OCI-LY1 (cell line): ENCODE data around the gene MID2.
"Not testable (repeated sequence)": the region's sequence is repeated elsewhere in the genome, so short reads cannot be mapped to it uniquely, and the experiment has no call there.

Experiments
- H2AFZ ChIP-seq: fragments of 200-600 bp; sonication (generic), shearing (Covaris generic); 2 replicates; pipeline ENCODE4 v1.6.0; 2014; ENCODE audit warnings: antibody characterized with exemption, mild to moderate bottlenecking, low read length
- H3F3A ChIP-seq: fragments of 200-600 bp; sonication (generic), shearing (Covaris generic); 2 replicates; pipeline ENCODE4 v1.6.0; 2014; ENCODE audit warnings: mild to moderate bottlenecking, antibody characterized with exemption, low read length, moderate library complexity; ENCODE audit not compliant: insufficient read depth
- H3K27ac ChIP-seq: fragments of 200-600 bp; sonication (generic); 2 replicates; pipeline ENCODE4 v1.5.1; 2014; ENCODE audit warnings: low read length, mixed run types, mild to moderate bottlenecking, low read depth; ENCODE audit not compliant: poor library complexity, severe bottlenecking
- H3K27me3 ChIP-seq: fragments of 200-600 bp; sonication (generic); 2 replicates; pipeline ENCODE4 v1.6.0; 2014; ENCODE audit warnings: antibody characterized with exemption, mild to moderate bottlenecking, low read length, moderate library complexity; ENCODE audit not compliant: insufficient read depth
- H3K36me3 ChIP-seq: fragments of 200-600 bp; sonication (generic); 2 replicates; pipeline ENCODE4 v1.6.1; 2014; ENCODE audit warnings: mild to moderate bottlenecking, antibody characterized with exemption, low read length, moderate library complexity, mixed read lengths; ENCODE audit not compliant: insufficient read depth
- H3K4me1 ChIP-seq: fragments of 200-600 bp; sonication (generic); 2 replicates; pipeline ENCODE4 v1.5.1; 2014; ENCODE audit warnings: mild to moderate bottlenecking, low read length, moderate library complexity; ENCODE audit not compliant: insufficient read depth, severe bottlenecking
- H3K4me2 ChIP-seq: fragments of 200-600 bp; sonication (generic), shearing (Covaris generic); 2 replicates; pipeline ENCODE4 v1.6.1; 2014; ENCODE audit warnings: low read length
- H3K4me3 ChIP-seq: fragments of 200-600 bp; sonication (generic); 2 replicates; pipeline ENCODE4 v1.5.1; 2014; ENCODE audit warnings: low read length, low read depth, mild to moderate bottlenecking, mixed read lengths; ENCODE audit not compliant: poor library complexity, severe bottlenecking
- H3K79me2 ChIP-seq: fragments of 200-600 bp; shearing (Covaris generic); 2 replicates; pipeline ENCODE4 v1.6.1; 2016; ENCODE audit warnings: mixed run types, low read length, mixed read lengths; ENCODE audit not compliant: insufficient read depth
- H3K9ac ChIP-seq: fragments of 200-600 bp; sonication (generic), shearing (Covaris generic); 2 replicates; pipeline ENCODE4 v1.6.1; 2014; ENCODE audit warnings: mild to moderate bottlenecking, low read length, mixed read lengths
- H3K9me2 ChIP-seq: fragments of 200-600 bp; sonication (generic), shearing (Covaris generic); 2 replicates; pipeline ENCODE4 v1.6.1; 2014; ENCODE audit warnings: low read depth, mild to moderate bottlenecking, low read length, mixed read lengths
- H3K9me3 ChIP-seq: fragments of 200-600 bp; shearing (Covaris generic); 2 replicates; pipeline ENCODE4 v1.6.1; 2014; ENCODE audit warnings: low read length, mixed read lengths
- H4K20me1 ChIP-seq: fragments of 200-600 bp; sonication (generic), shearing (Covaris generic); 2 replicates; pipeline ENCODE4 v1.6.0; 2016; ENCODE audit warnings: mild to moderate bottlenecking, low read length; ENCODE audit not compliant: insufficient read depth
- CTCF ChIP-seq: fragments of 200-600 bp; sonication (generic), shearing (Covaris generic); IDR thresholded peaks from 2 replicates; pipeline ENCODE4 v1.5.1; 2017; ENCODE audit warnings: mild to moderate bottlenecking, antibody characterized with exemption, low read length, moderate library complexity, mixed read lengths
- EZH2 ChIP-seq: fragments of 200-600 bp; sonication (generic), shearing (Covaris generic); IDR thresholded peaks from 2 replicates; pipeline ENCODE4 v1.8.0; 2017; ENCODE audit warnings: borderline replicate concordance, mixed run types, mild to moderate bottlenecking, antibody characterized with exemption, low read length, moderate library complexity, mixed read lengths

Gene MID2

GRCh38 chrX:107849747-107850421 is 24.2 kb downstream of the MID2 start:
- H3K9me2 ChIP-seq = no peaks in the 10 kb centered on the region
- no peak overlapping the region for H3K4me2 ChIP-seq
- H3K27me3 ChIP-seq = no peaks in the 10 kb centered on the region
- no peak overlapping the region for H3K4me3 ChIP-seq
- H3K36me3 ChIP-seq = no peaks in the 10 kb centered on the region
- no peaks in the 10 kb centered on the region for H3K4me1 ChIP-seq
- TF ChIP-seq EZH2 = no peak
- no peak for TF ChIP-seq CTCF
- H3K79me2 ChIP-seq = no peaks in the 10 kb centered on the region
- H3F3A ChIP-seq = no peaks in the 10 kb centered on the region
- no peak overlapping the region for H2AFZ ChIP-seq
- no peak overlapping the region for H3K27ac ChIP-seq
- no peaks in the 10 kb centered on the region for H3K9me3 ChIP-seq
- H4K20me1 ChIP-seq = no peaks in the 10 kb centered on the region
- no peak overlapping the region for H3K9ac ChIP-seq

GRCh38 chrX:107850422-107850765 is 24.7 kb downstream of the MID2 start:
- no peaks in the 10 kb centered on the region for H3K9me3 ChIP-seq
- no peaks in the 10 kb centered on the region for H4K20me1 ChIP-seq
- no peaks in the 10 kb centered on the region for H3K9me2 ChIP-seq
- H3F3A ChIP-seq = no peaks in the 10 kb centered on the region
- H3K9ac ChIP-seq = no peak overlapping the region
- H3K79me2 ChIP-seq = no peaks in the 10 kb centered on the region
- no peak overlapping the region for H3K4me2 ChIP-seq
- no peaks in the 10 kb centered on the region for H3K36me3 ChIP-seq
- TF ChIP-seq EZH2 (no peak), CTCF (no peak)
- H3K27ac ChIP-seq = no peak overlapping the region
- H3K27me3 ChIP-seq = no peaks in the 10 kb centered on the region
- no peaks in the 10 kb centered on the region for H3K4me1 ChIP-seq
- no peak overlapping the region for H2AFZ ChIP-seq
- no peak overlapping the region for H3K4me3 ChIP-seq

GRCh38 chrX:107851215-107851614 is 25.5 kb downstream of the MID2 start:
- no peak for TF ChIP-seq EZH2
- no peak for TF ChIP-seq CTCF
- Histone ChIP-seq H3K4me1 (no peaks in the 10 kb centered on the region), H3K27ac (no peak overlapping the region), H3K9me3 (no peaks in the 10 kb centered on the region), H3K9me2 (no peaks in the 10 kb centered on the region), H3F3A (no peaks in the 10 kb centered on the region), H3K27me3 (no peaks in the 10 kb centered on the region), H3K36me3 (no peaks in the 10 kb centered on the region), H3K4me2 (no peak overlapping the region), H4K20me1 (no peaks in the 10 kb centered on the region), H3K4me3 (no peak overlapping the region), H3K79me2 (no peaks in the 10 kb centered on the region), H2AFZ (no peak overlapping the region), H3K9ac (no peak overlapping the region)

GRCh38 chrX:107851665-107852064 is 26.0 kb downstream of the MID2 start:
- H3K4me3 ChIP-seq, H2AFZ ChIP-seq, H3K9ac ChIP-seq, H3F3A ChIP-seq, H3K27me3 ChIP-seq, H3K27ac ChIP-seq, H3K4me1 ChIP-seq, H3K79me2 ChIP-seq, H3K36me3 ChIP-seq, H3K9me3 ChIP-seq, H4K20me1 ChIP-seq, H3K9me2 ChIP-seq, H3K4me2 ChIP-seq: not testable (repeated sequence)
